ENCODE data around the gene GLCCI1.

Gene GLCCI1

GRCh38 chr7:7964250-7964649, 4.3 kb upstream of the GLCCI1 start:
- no peak for DNase-seq

- no peak for DNase-seq
Measured at GRCh38 chr7:7964691-7965090, 3.9 kb upstream of the GLCCI1 start.

GRCh38 chr7:7965301-7965700, 3.3 kb upstream of the GLCCI1 start:
- no peak for DNase-seq

- DNase-seq: no peak
Measured at GRCh38 chr7:7966141-7966734, 2.4 kb upstream of the GLCCI1 start.

- no peak for DNase-seq
Measured at GRCh38 chr7:7967886-7968543, 581 bp upstream of the GLCCI1 start.

GRCh38 chr7:7969306-7970236, 975 bp downstream of the GLCCI1 start:
- DNase-seq: peak; percentile 62 to 66

GRCh38 chr7:7970237-7970530, 1.6 kb downstream of the GLCCI1 start:
- peak in 1 of 2 experiments; percentile 57 for DNase-seq

GRCh38 chr7:7970531-7971307, 2.1 kb downstream of the GLCCI1 start:
- peak in 1 of 2 experiments; percentile 34 for DNase-seq

GRCh38 chr7:7971308-7972040, 2.9 kb downstream of the GLCCI1 start:
- no peak for DNase-seq

GRCh38 chr7:7972128-7972527, 3.5 kb downstream of the GLCCI1 start:
- peak in 1 of 2 experiments; percentile 22 for DNase-seq

GRCh38 chr7:7972922-7973594, 4.5 kb downstream of the GLCCI1 start:
- peak; percentile 53 to 63 for DNase-seq

- DNase-seq: no peak
Measured at GRCh38 chr7:7976677-7977076, 8.1 kb downstream of the GLCCI1 start.

- DNase-seq: no peak
Measured at GRCh38 chr7:7977774-7978173, 9.2 kb downstream of the GLCCI1 start.

- no peak for DNase-seq
Measured at GRCh38 chr7:7978860-7979259, 10.3 kb downstream of the GLCCI1 start.

- DNase-seq: no peak
Measured at GRCh38 chr7:7979558-7979957, 11.0 kb downstream of the GLCCI1 start.

- no peak for DNase-seq
Measured at GRCh38 chr7:7980134-7980533, 11.5 kb downstream of the GLCCI1 start.

GRCh38 chr7:7982904-7983303, 14.3 kb downstream of the GLCCI1 start:
- no peak for DNase-seq

GRCh38 chr7:7984424-7984823, 15.8 kb downstream of the GLCCI1 start:
- no peak for DNase-seq

GRCh38 chr7:7988706-7989105, 20.1 kb downstream of the GLCCI1 start:
- no peak for DNase-seq

GRCh38 chr7:7989133-7989532, 20.5 kb downstream of the GLCCI1 start:
- DNase-seq: no peak

GRCh38 chr7:7989616-7990440, 21.2 kb downstream of the GLCCI1 start:
- no peak for DNase-seq
